ENCODE measurements around the gene GABBR2.

- TF ChIP-seq TAF1 (IDR thresholded peaks at IDR 0.05; ENCODE audit: borderline replicate concordance, low read depth, low read length), result no peak
- no peak for TF ChIP-seq USF2 (IDR thresholded peaks at IDR 0.05; ENCODE audit: borderline replicate concordance, low read depth, low read length)
- TF ChIP-seq EP300 (IDR thresholded peaks at IDR 0.05; ENCODE audit: borderline replicate concordance in 1 of 2, low read depth in 1 of 2, low read length in 1 of 2), result no peak
- no peak for TF ChIP-seq REST (IDR thresholded peaks at IDR 0.05; ENCODE audit: low read depth, low read length)
Observed at GRCh38 chr9:98751210-98751609, 42.5 kb upstream of the GABBR2 start.
